NT2/D1 (cell line): ENCODE data around the gene EXD2.

Experiments
- SUZ12 ChIP-seq: IDR thresholded peaks from 2 replicates; pipeline ENCODE4 v1.6.1; 2011; ENCODE audit not compliant: insufficient read length, insufficient read depth; ENCODE audit errors: extremely low read depth
- YY1 ChIP-seq: IDR thresholded peaks from 2 replicates; pipeline ENCODE4 v1.6.1; 2011; ENCODE audit not compliant: insufficient read length, insufficient read depth
- ZNF274 ChIP-seq: IDR thresholded peaks from 2 replicates; pipeline ENCODE4 v1.6.1; 2011; ENCODE audit warnings: mild to moderate bottlenecking, low read depth, low read length

GRCh38 chr14:69284170-69284569 is 92.9 kb downstream of the EXD2 start:
- TF ChIP-seq ZNF274 (no peak), YY1 (no peak), SUZ12 (no peak)
